HG03457 (cell line): ENCODE measurements around the gene SPIN4.
A peak's percentile ranks its signal among the peaks of the same experiment; 100 is the strongest.
"Not testable (repeated sequence)": the region's sequence is repeated elsewhere in the genome, so short reads cannot be mapped to it uniquely, and the experiment has no call there.

Experiments
- ATAC-seq: cut with Tn5 transposase; IDR thresholded peaks from one replicate; pipeline ENCODE4 v1.9.1; 2021; ENCODE audit warnings: moderate number of reproducible peaks; ENCODE audit not compliant: unreplicated experiment

The SPIN4 gene

GRCh38 chrX:63350941-63351616 lies at the start of gene SPIN4:
Gene SPIN4 (minus strand): TSS chrX:63351332. CDS start chrX:63350819, 513 bp downstream.
- peak; percentile 96 for ATAC-seq

- no peak for ATAC-seq
Observed at GRCh38 chrX:63400340-63400739, 49.2 kb upstream of the SPIN4 start.

GRCh38 chrX:63394872-63395271 lies 43.7 kb upstream of the SPIN4 start:
- ATAC-seq = no peak

- ATAC-seq = not testable (repeated sequence)
Observed at GRCh38 chrX:63393094-63393493, 42.0 kb upstream of the SPIN4 start.

GRCh38 chrX:63387411-63387810 lies 36.3 kb upstream of the SPIN4 start:
- no peak for ATAC-seq

- not testable (repeated sequence) for ATAC-seq
Observed at GRCh38 chrX:63384263-63384662, 33.1 kb upstream of the SPIN4 start.

GRCh38 chrX:63373012-63373411 lies 21.9 kb upstream of the SPIN4 start:
- ATAC-seq = not testable (repeated sequence)

- not testable (repeated sequence) for ATAC-seq
Observed at GRCh38 chrX:63367699-63368098, 16.6 kb upstream of the SPIN4 start.

- ATAC-seq = no peak
Observed at GRCh38 chrX:63363788-63364187, 12.7 kb upstream of the SPIN4 start.

- no peak for ATAC-seq
Observed at GRCh38 chrX:63361494-63361893, 10.4 kb upstream of the SPIN4 start.

- no peak for ATAC-seq
Observed at GRCh38 chrX:63354484-63354883, 3.4 kb upstream of the SPIN4 start.

- peak; percentile 32 for ATAC-seq
Observed at GRCh38 chrX:63350465-63350877, 661 bp downstream of the SPIN4 start.

GRCh38 chrX:63349307-63349706 lies 1.8 kb downstream of the SPIN4 start:
- no peak for ATAC-seq

- ATAC-seq = no peak
Observed at GRCh38 chrX:63330681-63331080, 20.5 kb downstream of the SPIN4 start.

GRCh38 chrX:63327788-63328187 lies 23.3 kb downstream of the SPIN4 start:
- no peak for ATAC-seq

GRCh38 chrX:63299596-63299995 lies 51.5 kb downstream of the SPIN4 start:
- no peak for ATAC-seq
